Spleen (tissue), 11 donors: ENCODE data around the gene BSN. TPM values are rescaled to one million over a fixed set of nuclear protein-coding genes. Genes with fewer than 3 reads are reported as not detected.
A peak's percentile ranks its signal among the peaks of the same experiment; 100 is the strongest.

Experiments
- DNase-seq: peaks from one replicate; pipeline ENCODE4 v3.0.0-alpha.2; 2020
- H3K27ac ChIP-seq, 8 donors: fragments of 200-600 bp; sonication (generic) in 7 of 8; 1 replicate in 4 of 8; 2 replicates in 4 of 8; pipeline versions ENCODE4 v1.5.0 to v1.8.0; 2016 to 2021; ENCODE audit warnings: inconsistent platforms in 4 of 8, mild to moderate bottlenecking in 4 of 8, moderate library complexity in 1 of 8
- H3K27me3 ChIP-seq, 7 donors: fragments of 200-600 bp; sonication (generic) in 6 of 7; replicated peaks in 1 of 7; 1 replicate in 4 of 7; 2 replicates in 3 of 7; pipeline versions ENCODE4 v1.5.0 to v1.8.0; 2016 to 2021; ENCODE audit warnings: inconsistent platforms in 3 of 7, mild to moderate bottlenecking in 1 of 7
- H3K36me3 ChIP-seq, 6 donors: fragments of 200-600 bp; sonication (generic) in 5 of 6; 1 replicate in 4 of 6; 2 replicates in 2 of 6; pipeline versions ENCODE4 v1.5.0 to v1.8.0; 2016 to 2021; ENCODE audit warnings: inconsistent platforms in 2 of 6
- H3K4me1 ChIP-seq, 6 donors: fragments of 200-600 bp; sonication (generic) in 5 of 6; 1 replicate in 3 of 6; 2 replicates in 3 of 6; pipeline versions ENCODE4 v1.5.0 to v1.8.0; 2016 to 2021; ENCODE audit warnings: inconsistent platforms in 3 of 6
- H3K4me3 ChIP-seq, 8 donors: fragments of 200-600 bp; sonication (generic) in 7 of 8; 1 replicate in 4 of 8; 2 replicates in 4 of 8; pipeline versions ENCODE4 v1.5.0 to v1.8.0; 2016 to 2021; ENCODE audit warnings: inconsistent platforms in 4 of 8, mild to moderate bottlenecking in 4 of 8, moderate library complexity in 2 of 8
- H3K9me3 ChIP-seq, 8 donors: fragments of 200-600 bp; sonication (generic) in 7 of 8; 1 replicate in 4 of 8; 2 replicates in 4 of 8; pipeline versions ENCODE4 v1.5.0 to v1.8.0; 2016 to 2021; ENCODE audit warnings: inconsistent platforms in 4 of 8
- CTCF ChIP-seq, 11 experiments: fragments of 200-600 bp in 7 of 11; fragments of 450-650 bp in 4 of 11; sonication (generic) in 4 of 11; IDR thresholded peaks in 8 of 11; conservative IDR thresholded peaks in 3 of 11; 1 replicate in 7 of 11; 2 replicates in 4 of 11; pipeline versions ENCODE4 v1.4.0 to v1.8.0; 2016 to 2021; ENCODE audit warnings: antibody characterized with exemption in 11 of 11, inconsistent platforms in 4 of 11, mild to moderate bottlenecking in 1 of 11
- POLR2A ChIP-seq, 3 donors: fragments of 450-650 bp; IDR thresholded peaks; one replicate each; pipeline ENCODE4 v1.5.1; 2017; ENCODE audit warnings: antibody characterized with exemption in 3 of 3, mild to moderate bottlenecking in 1 of 3
- POLR2AphosphoS5 ChIP-seq, 3 donors: sonication (generic); formaldehyde crosslinking; IDR thresholded peaks; one replicate each; pipeline ENCODE4 v1.5.1; 2017; ENCODE audit warnings: antibody characterized with exemption in 3 of 3
- WGBS, 5 donors: extraction: QIAGEN DNeasy Blood & Tissue Kit in 3 of 5; methylation state at CpG; one replicate each; pipeline versions ENCODE4 v1.1.5 to v1.1.7; 2013 to 2018; 5-methylcytosine and 5-hydroxymethylcytosine counted together
- intact Hi-C: fragments of 100-400 bp; cut with DNase I; formaldehyde crosslinking; loops from one replicate; pipeline ENCODE4 v1.15.0; 2023; ENCODE audit warnings: low total_unique reads
- polyA plus RNA-seq, 3 donors: library from polyadenylated mRNA; stranded (reverse); fragments of 200-250 nt; gene quantifications; one replicate each; pipeline ENCODE4 v1.2.1, GENCODE V29; 2013
- total RNA-seq, 7 donors: library from RNA; depleted of rRNA in 3 of 7; stranded (reverse); fragments of >200 nt in 3 of 7; fragmentation: NEBNext Ultra II Directional in 4 of 7; extraction: Animal tissue kit (Norgen Biotek cat#: 25700) in 4 of 7; gene quantifications; one replicate each; pipeline versions ENCODE4 v1.1.0 to v1.2.1, GENCODE V29; 2016 to 2021
- donor health status: healthy with polysubstance abuse.
- donor health status: DM: no; HTN: no; CAD: no; lungs with moderate emphysema.
- donor health status: DM: no; HTN: no; CAD: no.
- donor health status: Bipolar disorder and iron deficiency.
- donor health status: healthy.
- donor health status: DM: no; HTN: no; CAD: no.
- donor health status: DM: yes; HTN: yes; CAD: no.

Gene BSN
- total and polyA plus RNA-seq, 10 donors: 0.02 to 1.1 (median 0.36) TPM

GRCh38 chr3:49519296-49519695 lies 35.0 kb upstream of the BSN start:
- H3K4me1 ChIP-seq: peaks cover 0 to 21% (median 12%) of the 10 kb centered on the region in 6 donors
- intact Hi-C loops: no loop called here
- H3K27ac ChIP-seq: no peak overlapping the region
- no peaks in the 10 kb centered on the region for H3K27me3 ChIP-seq
- H3K9me3 ChIP-seq: no peaks in the 10 kb centered on the region
- H3K36me3 ChIP-seq: peaks cover 0 to 81% (median 4%) of the 10 kb centered on the region in 6 donors
- TF ChIP-seq CTCF (IDR thresholded peaks at IDR 0.05 in 8 of 11, conservative IDR thresholded peaks at IDR 0.05 in 3 of 11) (no peak), POLR2A (IDR thresholded peaks at IDR 0.05) (no peak), POLR2AphosphoS5 (IDR thresholded peaks at IDR 0.05) (no peak)
- WGBS, 5 donors: 78 to 97% (median 88%) methylated on average over 6 of the region's 6 CpGs
- H3K4me3 ChIP-seq: no peak overlapping the region
- peak; percentile 17 for DNase-seq

- Histone ChIP-seq H3K27ac (peak overlapping the region in 1 of 8 donors; percentile 22), H3K27me3 (no peaks in the 10 kb centered on the region), H3K4me3 (no peak overlapping the region), H3K36me3 (peaks cover 0 to 81% (median 3%) of the 10 kb centered on the region in 6 donors), H3K9me3 (no peaks in the 10 kb centered on the region), H3K4me1 (peaks cover 0 to 22% (median 13%) of the 10 kb centered on the region in 6 donors)
- peak; percentile 39 for DNase-seq
- intact Hi-C loops: no loop called here
- WGBS, 5 donors: 67 to 90% (median 68%) methylated on average over 2 of the region's 2 CpGs
- TF ChIP-seq POLR2AphosphoS5 (IDR thresholded peaks at IDR 0.05) (no peak), CTCF (IDR thresholded peaks at IDR 0.05 in 8 of 11, conservative IDR thresholded peaks at IDR 0.05 in 3 of 11) (no peak), POLR2A (IDR thresholded peaks at IDR 0.05) (no peak)
These were observed 34.3 kb upstream of the BSN start for GRCh38 chr3:49519916-49520385.

GRCh38 chr3:49523756-49524747 lies 30.2 kb upstream of the BSN start:
- Histone ChIP-seq H3K4me3 (no peak overlapping the region), H3K4me1 (peaks cover 0 to 22% (median 13%) of the 10 kb centered on the region in 6 donors), H3K27me3 (no peaks in the 10 kb centered on the region), H3K27ac (no peak overlapping the region), H3K9me3 (no peaks in the 10 kb centered on the region), H3K36me3 (peaks cover 0 to 51% (median 3%) of the 10 kb centered on the region in 6 donors)
- intact Hi-C loops: no loop called here
- 77 to 80% (median 79%) methylated on average over 5 of the region's 5 CpGs for WGBS, 5 donors
- no peak for DNase-seq
- no peak for TF ChIP-seq POLR2AphosphoS5 (IDR thresholded peaks at IDR 0.05)
- TF ChIP-seq POLR2A (IDR thresholded peaks at IDR 0.05): no peak
- no peak for TF ChIP-seq CTCF (IDR thresholded peaks at IDR 0.05 in 8 of 11, conservative IDR thresholded peaks at IDR 0.05 in 3 of 11)

DNA sequence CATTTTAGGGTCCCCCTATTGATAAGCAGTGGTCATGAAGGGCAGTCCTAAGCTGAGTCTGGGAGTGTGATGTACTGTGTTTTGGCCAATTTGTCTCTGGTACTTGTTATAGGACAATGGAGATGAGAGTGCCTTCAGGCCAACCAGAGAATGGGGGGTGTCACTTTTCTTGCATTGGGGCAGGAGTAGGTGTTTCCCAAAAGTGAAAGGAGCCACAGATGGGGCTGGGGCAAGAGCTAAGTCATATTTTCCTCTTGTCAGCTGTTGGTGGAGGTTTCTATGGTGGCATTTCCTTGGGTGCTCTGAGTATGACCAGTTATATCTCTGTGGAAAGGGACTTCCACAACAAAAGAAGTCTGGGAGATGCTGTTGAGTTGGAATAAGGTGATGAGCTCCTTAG lies 24.7 kb upstream of the BSN start:
- TF ChIP-seq POLR2A (IDR thresholded peaks at IDR 0.05) (no peak), POLR2AphosphoS5 (IDR thresholded peaks at IDR 0.05) (no peak), CTCF (IDR thresholded peaks at IDR 0.05 in 8 of 11, conservative IDR thresholded peaks at IDR 0.05 in 3 of 11) (no peak)
- H3K27ac ChIP-seq: no peak overlapping the region
- intact Hi-C loops: no loop called here
- H3K27me3 ChIP-seq: no peaks in the 10 kb centered on the region
- peaks cover 0 to 68% (median 32%) of the 10 kb centered on the region in 6 donors for H3K36me3 ChIP-seq
- no peak overlapping the region for H3K4me3 ChIP-seq
- H3K9me3 ChIP-seq: no peaks in the 10 kb centered on the region
- DNase-seq: no peak
- H3K4me1 ChIP-seq: peaks cover 0 to 5% (median 0%) of the 10 kb centered on the region in 6 donors
